NB4 (cell line): ENCODE measurements around the gene CFAP46.

Experiments used
- DNase-seq: peaks from one replicate; pipeline ENCODE4 v3.0.0; 2010; ENCODE audit warnings: low read depth
- H3K4me3 ChIP-seq: one replicate; pipeline ENCODE4 v1.5.1; 2011; ENCODE audit warnings: mild to moderate bottlenecking, low read depth, low read length, moderate library complexity
- CTCF ChIP-seq: IDR thresholded peaks from one replicate; pipeline ENCODE4 v1.5.1; 2012; ENCODE audit warnings: low read depth, low read length
- MAX ChIP-seq: IDR thresholded peaks from 2 replicates; pipeline ENCODE4 v1.6.1; 2011; ENCODE audit warnings: low read depth, low read length
- MYC ChIP-seq: IDR thresholded peaks from 2 replicates; pipeline ENCODE4 v1.6.1; 2011; ENCODE audit warnings: low read depth, low read length
- POLR2A ChIP-seq: IDR thresholded peaks from 2 replicates; pipeline ENCODE4 v1.6.1; 2011; ENCODE audit warnings: mild to moderate bottlenecking; ENCODE audit not compliant: insufficient read length; ENCODE audit errors: extremely low read depth

The CFAP46 gene

GRCh38 chr10:132981746-132982145 lies 39.4 kb upstream of the CFAP46 start:
- no peak for TF ChIP-seq CTCF
- TF ChIP-seq MAX, result no peak
- TF ChIP-seq POLR2A, result no peak
- TF ChIP-seq MYC, result no peak
- no peak for DNase-seq
- no peak overlapping the region for H3K4me3 ChIP-seq

- no peak for TF ChIP-seq CTCF
- no peak for TF ChIP-seq MYC
- no peak for TF ChIP-seq POLR2A
- TF ChIP-seq MAX, result no peak
- DNase-seq, result no peak
These were observed 38.8 kb upstream of the CFAP46 start for GRCh38 chr10:132981173-132981555.

GRCh38 chr10:132980426-132981172 lies 38.2 kb upstream of the CFAP46 start:
- no peak overlapping the region for H3K4me3 ChIP-seq
- no peak for TF ChIP-seq MAX
- no peak for TF ChIP-seq MYC
- TF ChIP-seq CTCF, result no peak
- TF ChIP-seq POLR2A, result no peak
- no peak for DNase-seq

More at GRCh38 chr10:132981173-132981555, 38.8 kb upstream of the CFAP46 start:
- H3K4me3 ChIP-seq, result no peak overlapping the region

GRCh38 chr10:132979491-132980425 lies 37.4 kb upstream of the CFAP46 start:
- no peak for DNase-seq
- TF ChIP-seq CTCF, result no peak
- TF ChIP-seq MAX, result no peak
- TF ChIP-seq POLR2A, result no peak
- no peak for TF ChIP-seq MYC

GRCh38 chr10:132978542-132978941 lies 36.2 kb upstream of the CFAP46 start:
- no peak for TF ChIP-seq MAX
- TF ChIP-seq POLR2A, result no peak
- no peak for TF ChIP-seq MYC
- no peak for TF ChIP-seq CTCF
- no peak for DNase-seq
- no peak overlapping the region for H3K4me3 ChIP-seq

More at GRCh38 chr10:132979491-132980425, 37.4 kb upstream of the CFAP46 start:
- H3K4me3 ChIP-seq, result no peak overlapping the region
